Large intestine (tissue), 3 donors: ENCODE data around the gene ZNF839. TPM values are rescaled to one million over a fixed set of nuclear protein-coding genes. Genes with fewer than 3 reads are reported as not detected.
"Not testable (repeated sequence)": the region's sequence is repeated elsewhere in the genome, so short reads cannot be mapped to it uniquely, and the experiment has no call there.

Source experiments
- DNase-seq, 2 donors: peaks; one replicate each; pipeline versions ENCODE4 v3.0.0 to v3.0.0-alpha.2; 2013
- H3K27ac ChIP-seq: one replicate; pipeline ENCODE4 v1.5.1; 2013; ENCODE audit warnings: low read length
- H3K27me3 ChIP-seq: 2 replicates; pipeline ENCODE4 v1.6.1; 2013; ENCODE audit warnings: low read length; ENCODE audit not compliant: control insufficient read depth, insufficient read depth
- H3K36me3 ChIP-seq: 2 replicates; pipeline ENCODE4 v1.6.1; 2013; ENCODE audit warnings: low read length; ENCODE audit not compliant: control insufficient read depth, insufficient read depth
- H3K4me1 ChIP-seq: one replicate; pipeline ENCODE4 v1.6.1; 2013; ENCODE audit warnings: low read length; ENCODE audit not compliant: control insufficient read depth, insufficient read depth
- H3K4me3 ChIP-seq: one replicate; pipeline ENCODE4 v1.5.1; 2013; ENCODE audit warnings: low read length
- H3K9me3 ChIP-seq: one replicate; pipeline ENCODE4 v1.6.1; 2013; ENCODE audit warnings: mild to moderate bottlenecking, low read depth, low read length, moderate library complexity; ENCODE audit not compliant: control insufficient read depth
- WGBS: methylation state at CpG from one replicate; pipeline ENCODE4 v1.1.5; 2013; ENCODE audit warnings: low lambda C conversion rate; ENCODE audit not compliant: insufficient coverage; 5-methylcytosine and 5-hydroxymethylcytosine counted together
- polyA plus RNA-seq: library from polyadenylated mRNA; unstranded; fragments of 120-200 nt; gene quantifications from one replicate; pipeline ENCODE4 v1.2.1, GENCODE V29; 2013

The ZNF839 gene
- polyA plus RNA-seq, 1 donor, result 18.4 TPM

GRCh38 chr14:102321456-102322422, 2.2 kb downstream of the ZNF839 start:
- peaks cover 47% of the 10 kb centered on the region for H3K4me1 ChIP-seq
- peak; percentile 81 to 92 for DNase-seq
- H3K27me3 ChIP-seq, result no peaks in the 10 kb centered on the region
- peak overlapping the region; percentile 2 for H3K4me3 ChIP-seq
- no peaks in the 10 kb centered on the region for H3K9me3 ChIP-seq
- H3K27ac ChIP-seq, result peak overlapping the region; percentile 94
- H3K36me3 ChIP-seq, result peaks cover 9% of the 10 kb centered on the region
- 24% methylated on average over 2 of the region's 12 CpGs for WGBS

- WGBS, result 62% methylated on average over 2 of the region's 8 CpGs
- H3K9me3 ChIP-seq, result no peaks in the 10 kb centered on the region
- no peaks in the 10 kb centered on the region for H3K27me3 ChIP-seq
- DNase-seq, result peak in 1 of 2 donors; percentile 41
- H3K4me3 ChIP-seq, result no peak overlapping the region
- peak overlapping the region; percentile 94 for H3K27ac ChIP-seq
- peaks cover 42% of the 10 kb centered on the region for H3K4me1 ChIP-seq
- peaks cover 11% of the 10 kb centered on the region for H3K36me3 ChIP-seq
These were observed 3.6 kb downstream of the ZNF839 start for GRCh38 chr14:102323102-102323501.

DNA sequence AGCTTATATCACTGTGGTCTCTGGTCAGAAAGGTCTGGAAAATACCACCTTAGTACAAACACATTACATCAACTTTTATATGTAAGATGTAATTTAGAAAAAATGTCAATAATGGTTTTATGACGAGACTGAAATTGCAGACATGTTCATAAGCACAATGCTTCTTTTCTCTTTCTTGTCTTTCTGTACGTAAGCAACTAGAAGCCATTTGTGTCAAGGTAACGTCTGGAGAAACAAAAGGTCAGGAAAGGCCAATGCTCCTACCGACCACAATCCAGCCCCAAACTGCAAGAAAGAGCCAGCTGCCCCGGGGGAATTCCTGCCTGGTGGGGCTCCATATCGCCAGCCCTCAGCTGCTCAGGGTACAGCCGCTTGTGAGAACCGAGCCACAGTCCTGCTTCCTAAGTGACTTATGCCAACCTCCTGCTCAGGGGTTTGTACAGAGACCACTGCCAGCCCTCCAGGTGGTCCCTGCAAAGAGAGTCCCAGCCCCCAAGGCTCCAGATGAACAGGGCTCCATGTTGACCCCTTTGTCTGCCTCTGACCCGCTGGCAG, 6.3 kb downstream of the ZNF839 start:
- Histone ChIP-seq H3K27ac (no peak overlapping the region), H3K36me3 (peaks cover 11% of the 10 kb centered on the region), H3K27me3 (no peaks in the 10 kb centered on the region), H3K4me1 (peaks cover 27% of the 10 kb centered on the region), H3K4me3 (no peak overlapping the region), H3K9me3 (no peaks in the 10 kb centered on the region)
- WGBS, result no CpG with 5 or more reads among the region's 9 CpGs
- no peak for DNase-seq

- DNase-seq, result no peak
- no CpG with 5 or more reads among the region's 14 CpGs for WGBS
- peaks cover 20% of the 10 kb centered on the region for H3K4me1 ChIP-seq
- no peaks in the 10 kb centered on the region for H3K27me3 ChIP-seq
- no peak overlapping the region for H3K27ac ChIP-seq
- H3K36me3 ChIP-seq, result peaks cover 13% of the 10 kb centered on the region
- H3K4me3 ChIP-seq, result no peak overlapping the region
- H3K9me3 ChIP-seq, result no peaks in the 10 kb centered on the region
These were observed 7.0 kb downstream of the ZNF839 start for GRCh38 chr14:102326583-102326982.

DNA sequence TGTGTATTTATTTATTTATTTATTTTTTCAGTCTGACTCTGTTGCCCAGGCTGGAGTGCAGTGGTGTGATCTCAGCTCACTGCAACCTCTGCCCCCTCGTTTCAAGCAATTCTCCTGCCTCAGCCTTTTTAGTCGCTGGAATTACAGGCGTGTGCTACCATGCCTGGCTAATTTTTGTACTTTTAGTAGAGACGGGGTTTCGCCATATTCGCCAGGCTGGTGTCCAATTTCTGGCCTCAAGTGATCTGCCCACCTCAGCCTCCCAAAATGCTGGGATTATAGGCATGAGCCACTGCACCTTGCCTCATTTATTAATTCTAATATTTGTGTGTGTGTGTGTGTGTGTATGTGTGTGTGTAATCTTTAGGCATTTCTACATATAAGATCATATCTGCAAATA, 9.8 kb downstream of the ZNF839 start:
- WGBS, result no CpG with 5 or more reads among the region's 6 CpGs
- not testable (repeated sequence) for H3K9me3 ChIP-seq, H3K4me3 ChIP-seq, H3K4me1 ChIP-seq, H3K27ac ChIP-seq, H3K27me3 ChIP-seq, DNase-seq
- peaks cover 28% of the 10 kb centered on the region for H3K36me3 ChIP-seq

- WGBS, result 100% methylated on average over 1 of the region's 8 CpGs
- Histone ChIP-seq H3K27me3 (no peaks in the 10 kb centered on the region), H3K4me1 (no peaks in the 10 kb centered on the region), H3K27ac (no peak overlapping the region), H3K4me3 (no peak overlapping the region), H3K36me3 (peaks cover 40% of the 10 kb centered on the region), H3K9me3 (no peaks in the 10 kb centered on the region)
- no peak for DNase-seq
These were observed 11.3 kb downstream of the ZNF839 start for GRCh38 chr14:102330806-102331205.

DNA sequence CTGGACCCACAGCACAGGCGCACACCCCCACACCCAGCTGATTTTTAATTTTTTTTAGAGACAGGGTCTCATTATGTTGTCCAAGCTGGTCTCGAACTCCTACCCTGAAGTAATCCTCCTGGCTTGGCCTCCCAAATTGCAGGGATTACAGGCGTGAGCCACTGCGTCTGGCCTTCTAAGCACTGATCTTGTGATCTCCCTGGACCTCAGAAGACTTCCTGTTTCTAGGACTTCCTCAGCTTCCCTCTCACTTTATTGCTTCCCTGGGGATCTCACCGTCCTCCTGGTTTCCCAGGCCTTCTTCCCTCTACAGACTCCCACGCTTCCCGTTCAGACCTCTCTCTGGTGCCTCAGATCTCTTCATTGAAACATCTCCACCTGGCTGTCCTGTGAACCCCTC, 13.8 kb downstream of the ZNF839 start:
- H3K4me3 ChIP-seq, result no peak overlapping the region
- peaks cover 40% of the 10 kb centered on the region for H3K36me3 ChIP-seq
- no peaks in the 10 kb centered on the region for H3K27me3 ChIP-seq
- 90% methylated on average over 3 of the region's 7 CpGs for WGBS
- no peak overlapping the region for H3K27ac ChIP-seq
- no peaks in the 10 kb centered on the region for H3K4me1 ChIP-seq
- no peak for DNase-seq
- no peaks in the 10 kb centered on the region for H3K9me3 ChIP-seq

DNA sequence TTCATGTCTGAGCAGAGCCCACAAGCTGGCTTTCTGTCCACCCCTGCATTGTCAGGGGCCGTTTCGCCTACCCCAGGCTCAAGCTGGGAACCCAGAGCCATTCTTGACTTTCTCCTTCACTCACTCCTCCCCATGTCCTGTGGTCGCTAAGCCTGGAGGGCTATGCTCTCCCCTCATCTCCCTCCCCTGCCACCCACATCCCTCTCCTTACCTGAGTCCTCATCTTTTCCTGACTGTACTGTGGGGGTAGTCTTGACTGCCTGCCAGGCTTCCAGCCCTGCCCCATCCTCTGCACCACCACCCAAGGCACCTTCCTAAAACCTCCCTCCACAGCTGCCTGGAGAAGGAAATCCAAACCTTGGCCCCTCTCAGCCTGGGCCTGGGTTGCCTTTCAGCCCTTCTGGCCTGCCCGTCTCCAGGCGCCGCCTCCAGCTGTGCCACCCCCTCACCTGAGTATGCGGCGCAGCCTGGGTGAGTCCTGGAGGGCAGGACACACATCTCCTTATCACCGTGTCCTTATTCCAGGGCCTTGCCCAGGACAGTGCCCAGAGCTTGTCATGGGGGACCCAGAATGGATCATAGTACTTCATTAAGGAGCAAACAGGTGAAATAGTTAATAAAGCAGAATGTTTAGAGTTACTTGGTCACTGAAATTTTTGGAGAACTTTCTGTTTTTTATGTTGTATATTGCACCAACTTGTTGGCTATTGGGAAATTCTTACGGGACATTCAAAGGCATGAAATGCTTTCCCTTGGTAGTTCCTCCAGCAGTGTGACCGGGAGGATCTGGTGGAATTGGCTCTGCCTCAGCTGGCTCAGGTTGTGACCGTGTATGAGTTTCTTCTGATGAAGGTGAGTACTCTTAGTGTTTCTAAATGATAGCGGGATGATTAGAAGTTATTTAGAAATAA, 14.5 kb downstream of the ZNF839 start:
- no peak overlapping the region for H3K27ac ChIP-seq
- no peaks in the 10 kb centered on the region for H3K4me1 ChIP-seq
- H3K36me3 ChIP-seq, result peaks cover 46% of the 10 kb centered on the region
- DNase-seq, result no peak
- no peak overlapping the region for H3K4me3 ChIP-seq
- H3K27me3 ChIP-seq, result no peaks in the 10 kb centered on the region
- WGBS, result 100% methylated on average over 2 of the region's 13 CpGs
- H3K9me3 ChIP-seq, result no peaks in the 10 kb centered on the region

DNA sequence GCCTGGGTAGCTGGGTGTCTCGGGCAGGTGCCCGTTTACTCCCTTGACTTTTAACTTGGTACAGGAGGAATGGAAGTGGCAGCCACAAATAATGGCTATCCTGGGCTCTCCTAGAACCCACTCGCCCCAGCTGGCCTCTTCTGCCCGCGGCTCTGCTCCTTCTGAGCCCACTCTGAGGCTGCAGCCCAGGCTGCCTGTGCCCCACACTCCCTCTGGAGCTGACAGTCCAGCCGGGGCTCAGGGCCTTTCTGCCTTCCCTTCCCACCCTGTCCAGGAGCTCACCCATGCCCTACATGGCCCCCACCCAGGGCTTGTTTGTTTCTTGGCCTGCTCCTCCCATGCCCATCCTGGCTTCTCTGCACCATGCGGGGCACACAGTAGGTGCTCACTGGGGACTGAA, 15.6 kb downstream of the ZNF839 start:
- no peak overlapping the region for H3K4me3 ChIP-seq
- no peaks in the 10 kb centered on the region for H3K4me1 ChIP-seq
- no CpG with 5 or more reads among the region's 7 CpGs for WGBS
- no peaks in the 10 kb centered on the region for H3K27me3 ChIP-seq
- H3K27ac ChIP-seq, result no peak overlapping the region
- no peak for DNase-seq
- H3K36me3 ChIP-seq, result peaks cover 49% of the 10 kb centered on the region
- no peaks in the 10 kb centered on the region for H3K9me3 ChIP-seq

DNA sequence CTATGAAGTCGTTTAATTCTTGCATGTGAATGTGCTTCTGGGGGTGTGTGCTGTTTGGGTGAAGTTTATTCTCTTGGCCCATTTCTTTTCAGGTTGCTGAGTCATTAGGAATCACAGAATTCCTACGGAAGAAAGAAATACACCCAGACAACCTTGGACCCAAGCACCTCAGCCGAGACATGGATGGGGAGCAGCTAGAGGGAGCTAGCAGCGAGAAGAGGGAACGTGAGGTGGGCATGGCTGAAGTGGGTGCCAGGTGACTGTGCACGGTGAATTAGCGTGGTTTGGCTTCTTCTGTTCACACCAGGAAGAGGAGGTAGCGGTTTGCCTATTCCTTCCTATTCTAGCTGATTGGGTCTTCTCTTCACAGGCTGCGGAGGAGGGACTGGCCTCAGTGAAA, 19.2 kb downstream of the ZNF839 start:
- H3K36me3 ChIP-seq, result peaks cover 58% of the 10 kb centered on the region
- no peaks in the 10 kb centered on the region for H3K4me1 ChIP-seq
- no peak overlapping the region for H3K4me3 ChIP-seq
- H3K27me3 ChIP-seq, result no peaks in the 10 kb centered on the region
- no peaks in the 10 kb centered on the region for H3K9me3 ChIP-seq
- WGBS, result no CpG with 5 or more reads among the region's 9 CpGs
- no peak overlapping the region for H3K27ac ChIP-seq
- DNase-seq, result no peak
